Ectodermal cell (in vitro differentiated cells): ENCODE measurements around the gene ZNF451.

Source experiments
- H3K27ac ChIP-seq: 2 replicates; pipeline ENCODE4 v1.7.0; 2013; ENCODE audit warnings: mild to moderate bottlenecking, low read depth, low read length; ENCODE audit not compliant: insufficient read depth, poor library complexity, severe bottlenecking
- H3K27me3 ChIP-seq: 2 replicates; pipeline ENCODE4 v1.7.0; 2013; ENCODE audit warnings: mild to moderate bottlenecking, low read length; ENCODE audit not compliant: insufficient read depth, control insufficient read depth, poor library complexity, severe bottlenecking
- H3K36me3 ChIP-seq: one replicate; pipeline ENCODE4 v1.7.0; 2013; ENCODE audit warnings: low read length; ENCODE audit not compliant: control insufficient read depth, insufficient read depth
- H3K4me1 ChIP-seq: one replicate; pipeline ENCODE4 v1.7.0; 2013; ENCODE audit warnings: low read length; ENCODE audit not compliant: control insufficient read depth, insufficient read depth
- H3K4me3 ChIP-seq: 2 replicates; pipeline ENCODE4 v1.7.0; 2013; ENCODE audit warnings: low read depth, low read length, control low read depth; ENCODE audit not compliant: insufficient read depth
- H3K9me3 ChIP-seq: 2 replicates; pipeline ENCODE4 v1.7.0; 2013; ENCODE audit warnings: mild to moderate bottlenecking, low read length, moderate library complexity; ENCODE audit not compliant: control insufficient read depth
- WGBS, 2 experiments: methylation state at CpG; one replicate each; pipeline ENCODE4 v1.1.7; 2013; ENCODE audit warnings: missing lambda C conversion rate in 2 of 2; 5-methylcytosine and 5-hydroxymethylcytosine counted together

The ZNF451 gene

DNA sequence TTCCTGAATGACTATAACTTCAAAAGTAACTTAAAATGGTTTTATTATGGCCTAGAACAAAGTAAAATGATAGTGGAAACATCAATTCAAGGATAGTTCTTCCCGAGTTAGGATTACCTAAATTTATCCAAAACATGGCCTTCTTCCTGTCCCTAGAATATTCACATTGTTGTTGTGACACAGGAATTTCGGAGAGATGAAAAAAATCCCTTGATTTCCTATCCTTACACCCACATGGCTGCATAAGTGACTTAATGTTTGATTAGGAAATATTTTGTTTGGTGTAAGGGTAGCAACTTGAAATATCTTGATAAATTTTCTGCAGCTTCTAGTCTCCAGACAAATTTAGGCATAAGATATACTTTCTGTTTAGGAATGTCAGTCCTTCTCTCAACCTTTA, 27.8 kb downstream of the ZNF451 start:
- 100% methylated on average over 1 of the region's 2 CpGs for WGBS, 2 experiments
- Histone ChIP-seq H3K4me1 (no peaks in the 10 kb centered on the region), H3K36me3 (no peaks in the 10 kb centered on the region), H3K27ac (no peak overlapping the region), H3K27me3 (no peaks in the 10 kb centered on the region), H3K9me3 (no peaks in the 10 kb centered on the region), H3K4me3 (no peak overlapping the region)

DNA sequence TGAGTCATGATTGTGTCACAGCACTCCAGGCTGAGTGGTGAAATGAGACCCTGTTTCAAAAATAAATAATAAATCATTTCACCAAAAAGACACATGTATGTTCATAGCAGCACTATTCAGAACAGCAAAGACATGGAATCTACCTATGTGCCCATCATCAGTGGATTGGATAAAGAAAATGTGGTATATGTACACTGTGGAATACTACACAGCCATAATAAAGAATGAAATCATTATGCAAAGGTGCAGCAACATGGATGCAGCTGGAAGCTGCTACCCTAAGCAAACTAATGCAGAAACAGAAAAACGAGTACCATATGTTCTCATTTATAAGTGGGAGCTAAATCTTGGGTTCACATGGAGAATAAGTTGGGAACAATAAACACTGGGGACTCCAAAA, 33.1 kb downstream of the ZNF451 start:
- Histone ChIP-seq H3K36me3 (no peaks in the 10 kb centered on the region), H3K4me3 (no peak overlapping the region), H3K27ac (no peak overlapping the region), H3K27me3 (no peaks in the 10 kb centered on the region), H3K9me3 (no peaks in the 10 kb centered on the region), H3K4me1 (no peaks in the 10 kb centered on the region)
- 89 to 92% methylated on average over 1 of the region's 1 CpG for WGBS, 2 experiments

DNA sequence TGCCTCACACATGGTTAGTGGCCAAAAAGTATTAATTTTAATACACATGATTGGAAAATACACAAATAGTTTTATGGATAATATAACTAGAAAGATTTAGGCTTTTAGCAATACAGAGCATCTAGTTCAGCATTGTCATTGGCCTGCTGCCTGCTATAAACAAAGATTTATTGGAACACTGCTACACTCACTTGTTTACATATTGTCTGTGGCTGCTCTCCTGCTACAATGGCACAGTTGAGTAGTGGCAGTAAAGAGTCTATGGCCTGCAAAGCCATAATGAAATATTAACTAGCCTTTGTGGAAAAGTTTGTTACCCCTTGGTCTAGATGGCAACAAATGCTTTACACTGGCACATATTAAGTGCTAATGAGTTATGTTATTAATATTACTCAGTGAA, 37.8 kb downstream of the ZNF451 start:
- Histone ChIP-seq H3K27me3 (no peaks in the 10 kb centered on the region), H3K36me3 (no peaks in the 10 kb centered on the region), H3K4me3 (no peak overlapping the region), H3K4me1 (no peaks in the 10 kb centered on the region), H3K27ac (no peak overlapping the region), H3K9me3 (no peaks in the 10 kb centered on the region)

DNA sequence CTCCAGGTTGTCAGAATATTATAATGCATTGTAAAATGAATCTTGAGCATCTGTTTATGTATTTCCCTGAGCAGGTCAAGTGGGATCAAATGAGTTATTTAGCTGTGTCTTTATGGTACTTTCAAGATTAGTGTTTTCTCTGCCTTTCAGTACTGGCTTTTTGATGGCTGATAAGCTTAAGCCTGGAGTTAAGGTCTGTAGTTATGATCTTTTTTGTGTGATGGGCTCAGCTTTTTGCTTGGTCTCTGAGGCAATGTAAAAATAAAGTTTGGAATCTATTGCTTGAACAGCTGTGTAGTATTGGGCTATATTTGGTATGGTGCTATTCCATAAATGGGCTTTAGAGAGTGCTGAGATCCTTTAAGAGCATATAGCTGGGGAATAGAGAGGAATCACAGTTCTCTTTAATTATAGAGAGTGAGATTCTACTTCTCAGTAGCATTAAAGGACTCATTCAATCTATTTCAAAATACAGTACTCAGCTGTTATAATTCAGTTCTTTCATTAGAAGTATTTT, 40.7 kb downstream of the ZNF451 start:
- Histone ChIP-seq H3K9me3 (no peaks in the 10 kb centered on the region), H3K4me3 (no peak overlapping the region), H3K27ac (no peak overlapping the region), H3K27me3 (no peaks in the 10 kb centered on the region), H3K36me3 (no peaks in the 10 kb centered on the region), H3K4me1 (no peaks in the 10 kb centered on the region)

DNA sequence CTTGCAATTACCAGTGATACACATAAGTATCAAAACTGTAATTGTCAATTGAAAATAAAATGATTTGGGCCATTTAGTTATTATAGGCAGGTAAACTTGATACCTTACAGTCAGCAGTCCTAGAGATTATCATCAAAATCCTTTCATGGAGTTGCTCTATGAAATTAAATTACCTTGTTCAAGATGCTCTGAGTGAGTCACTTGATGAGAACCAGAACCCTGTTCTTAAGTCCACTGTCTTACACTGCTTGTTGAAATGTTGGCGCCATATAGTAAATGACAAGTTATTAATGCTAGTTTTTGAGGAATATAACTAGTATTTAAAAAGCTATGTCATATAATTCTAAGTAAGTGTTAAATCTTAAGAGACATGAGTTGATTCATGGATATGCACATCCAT, 45.0 kb downstream of the ZNF451 start:
- Histone ChIP-seq H3K36me3 (no peaks in the 10 kb centered on the region), H3K27ac (no peak overlapping the region), H3K27me3 (no peaks in the 10 kb centered on the region), H3K9me3 (no peaks in the 10 kb centered on the region), H3K4me3 (no peak overlapping the region), H3K4me1 (no peaks in the 10 kb centered on the region)
- 100% methylated on average over 1 of the region's 1 CpG for WGBS, 2 experiments

DNA sequence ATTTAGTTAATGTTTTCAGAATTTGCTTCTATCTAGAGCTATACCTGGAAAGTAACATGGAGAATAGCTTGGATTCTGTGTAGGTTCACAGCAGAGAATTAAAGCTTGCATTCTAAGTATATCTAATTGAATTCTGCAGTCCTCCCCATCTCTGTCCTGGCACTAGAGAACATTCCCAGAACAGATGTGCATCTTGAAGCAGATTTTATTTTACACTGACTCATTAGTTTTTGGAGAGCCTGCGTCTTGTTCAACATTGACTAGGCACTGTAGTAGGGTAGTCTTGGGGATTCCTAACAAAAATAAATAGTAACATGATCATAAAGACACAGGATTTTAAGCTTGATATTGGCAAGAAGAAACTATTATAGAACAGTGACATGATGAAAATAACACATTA, 45.9 kb downstream of the ZNF451 start:
- Histone ChIP-seq H3K9me3 (no peaks in the 10 kb centered on the region), H3K4me1 (no peaks in the 10 kb centered on the region), H3K27me3 (no peaks in the 10 kb centered on the region), H3K4me3 (no peak overlapping the region), H3K36me3 (no peaks in the 10 kb centered on the region), H3K27ac (no peak overlapping the region)
- no CpG with 5 or more reads among the region's 1 CpG for WGBS, 2 experiments

DNA sequence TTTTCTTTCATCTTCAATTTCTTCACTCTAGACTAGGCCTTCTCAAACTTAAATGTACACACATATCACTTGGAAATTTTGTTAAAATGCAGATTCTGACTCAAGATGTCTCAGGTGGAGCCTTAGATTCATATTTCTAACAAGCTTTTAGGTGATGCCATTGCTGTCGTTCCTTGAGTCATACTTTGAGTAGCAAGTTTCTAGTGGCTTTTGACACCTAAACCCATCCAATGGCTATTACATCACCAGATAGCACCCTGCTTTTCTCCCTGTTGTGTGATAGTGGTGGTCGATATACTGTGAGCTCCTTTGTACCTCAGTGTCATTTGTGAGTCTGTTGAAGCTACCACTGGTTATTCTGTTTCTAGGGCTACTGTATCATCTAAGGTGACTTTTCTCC, 47.4 kb downstream of the ZNF451 start:
- peaks cover 6% of the 10 kb centered on the region for H3K36me3 ChIP-seq
- H3K4me3 ChIP-seq: no peak overlapping the region
- H3K27me3 ChIP-seq: no peaks in the 10 kb centered on the region
- no peaks in the 10 kb centered on the region for H3K9me3 ChIP-seq
- H3K27ac ChIP-seq: no peak overlapping the region
- no peaks in the 10 kb centered on the region for H3K4me1 ChIP-seq
- 96 to 100% methylated on average over 2 of the region's 2 CpGs for WGBS, 2 experiments

DNA sequence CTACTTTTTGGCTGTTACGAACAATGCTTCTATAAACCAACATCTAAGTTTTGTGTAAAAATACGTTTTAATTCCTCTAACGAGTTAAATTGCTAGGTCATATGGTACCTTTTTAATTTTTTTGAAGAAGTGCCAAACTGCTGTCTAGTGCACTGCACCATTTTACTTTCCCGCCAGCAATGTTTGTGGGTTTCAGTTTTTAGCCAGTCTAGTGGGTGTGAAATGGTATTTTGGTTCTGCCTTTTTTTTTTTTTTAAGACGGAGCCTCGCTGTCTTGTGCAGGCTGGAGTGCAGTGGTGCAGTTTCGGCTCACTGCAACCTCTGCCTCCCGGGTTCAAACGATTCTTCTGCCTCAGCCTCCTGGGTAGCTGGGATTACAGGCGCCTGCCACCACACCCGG, 48.0 kb downstream of the ZNF451 start:
- Histone ChIP-seq H3K9me3 (no peaks in the 10 kb centered on the region), H3K4me1 (no peaks in the 10 kb centered on the region), H3K4me3 (no peak overlapping the region), H3K36me3 (peaks cover 6% of the 10 kb centered on the region), H3K27ac (no peak overlapping the region), H3K27me3 (no peaks in the 10 kb centered on the region)
- 96% methylated on average over 11 of the region's 11 CpGs for WGBS, 2 experiments

DNA sequence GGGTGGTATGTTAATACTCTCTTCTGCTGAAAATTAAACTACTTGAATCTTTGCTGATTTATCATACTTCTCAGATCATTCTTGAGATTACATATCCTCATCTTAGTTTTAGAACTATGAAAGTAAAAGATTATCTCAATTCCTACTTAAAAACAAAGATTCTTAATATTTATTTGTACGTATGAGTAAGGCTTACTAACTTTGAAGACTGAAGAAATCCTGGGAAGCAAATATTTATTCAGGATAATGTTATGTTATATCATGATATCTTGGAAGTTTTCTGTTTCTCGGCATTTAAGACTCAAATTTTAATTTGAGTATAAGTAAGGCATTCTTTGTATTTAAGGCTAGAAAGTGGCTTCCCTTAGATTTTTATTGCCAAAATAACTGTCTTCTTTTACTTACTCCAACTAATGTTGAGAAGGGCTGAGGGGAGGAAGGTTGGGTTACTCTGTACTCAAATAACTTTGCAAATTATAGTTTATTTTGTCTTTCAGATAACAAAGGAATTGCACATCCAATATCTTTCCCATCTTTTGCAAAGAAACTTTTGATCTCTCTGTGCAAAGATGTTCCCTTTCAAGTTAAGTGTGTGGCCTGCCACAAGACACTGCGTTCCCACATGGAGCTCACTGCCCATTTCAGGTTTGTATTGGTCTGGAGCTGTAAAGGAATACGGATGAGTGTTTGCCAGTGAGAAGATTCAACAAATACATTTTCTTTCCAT, 51.6 kb downstream of the ZNF451 start:
- no peak overlapping the region for H3K4me3 ChIP-seq
- peaks cover 6% of the 10 kb centered on the region for H3K36me3 ChIP-seq
- H3K9me3 ChIP-seq: no peaks in the 10 kb centered on the region
- H3K27ac ChIP-seq: no peak overlapping the region
- WGBS, 2 experiments: 96 to 97% methylated on average over 3 to 4 of the region's 4 CpGs
- H3K4me1 ChIP-seq: no peaks in the 10 kb centered on the region
- no peaks in the 10 kb centered on the region for H3K27me3 ChIP-seq

DNA sequence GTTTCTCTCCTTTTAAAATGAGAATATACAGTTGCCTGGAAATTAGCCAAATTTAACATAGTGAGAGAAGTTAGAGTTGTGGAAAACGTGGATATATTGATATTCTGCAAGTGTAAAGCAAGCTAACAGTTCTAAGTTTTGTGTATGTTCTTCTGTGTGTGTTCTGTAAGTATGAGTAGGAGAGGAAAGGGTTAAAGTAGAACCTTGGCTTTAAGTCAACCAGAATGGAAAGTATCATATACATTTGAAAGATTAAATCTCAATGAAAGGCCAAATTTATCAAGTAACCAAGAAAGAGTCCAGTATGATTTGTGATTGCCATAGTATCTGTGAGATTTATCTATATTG, 52.2 kb downstream of the ZNF451 start:
- H3K36me3 ChIP-seq: peaks cover 6% of the 10 kb centered on the region
- no peaks in the 10 kb centered on the region for H3K27me3 ChIP-seq
- no peak overlapping the region for H3K27ac ChIP-seq
- H3K4me3 ChIP-seq: no peak overlapping the region
- WGBS, 2 experiments: 89 to 93% methylated on average over 1 of the region's 1 CpG
- no peaks in the 10 kb centered on the region for H3K4me1 ChIP-seq
- no peaks in the 10 kb centered on the region for H3K9me3 ChIP-seq

DNA sequence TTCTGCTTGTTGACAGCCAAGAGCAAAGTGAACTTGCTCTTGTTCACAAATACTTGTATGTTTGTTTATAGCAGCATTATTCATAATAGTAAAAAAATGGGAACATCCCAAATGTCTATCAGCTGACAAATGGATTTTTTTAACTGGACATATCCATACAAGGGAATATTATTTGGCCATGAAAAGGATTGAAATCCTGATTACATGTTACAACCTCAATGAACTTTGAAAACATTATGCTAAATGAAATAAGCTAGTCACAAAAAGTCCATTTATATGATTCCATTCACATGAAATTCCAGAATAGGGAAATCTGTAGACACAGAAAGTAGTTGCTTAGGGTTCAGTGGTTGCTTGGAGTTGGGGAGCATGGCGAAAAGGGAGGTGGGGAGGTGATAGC, 53.7 kb downstream of the ZNF451 start:
- Histone ChIP-seq H3K27ac (no peak overlapping the region), H3K9me3 (no peaks in the 10 kb centered on the region), H3K36me3 (peaks cover 10% of the 10 kb centered on the region), H3K27me3 (no peaks in the 10 kb centered on the region), H3K4me3 (no peak overlapping the region), H3K4me1 (no peaks in the 10 kb centered on the region)
- 100% methylated on average over 1 of the region's 1 CpG for WGBS, 2 experiments
